ENCODE results near the gene RAB30.

Gene RAB30

GRCh38 chr11:82930229-82930628, 141.5 kb downstream of the RAB30 start:
- DNase-seq (ENCODE audit: extremely low read depth, low read depth), result no peak
- TF ChIP-seq CTCF (IDR thresholded peaks at IDR 0.05; ENCODE audit: low read depth, low read length), result no peak

GRCh38 chr11:82929121-82929520, 142.6 kb downstream of the RAB30 start:
- no peak for TF ChIP-seq CTCF (IDR thresholded peaks at IDR 0.05; ENCODE audit: low read depth, low read length)

GRCh38 chr11:82927264-82927880, 144.3 kb downstream of the RAB30 start:
- DNase-seq (ENCODE audit: extremely low read depth, low read depth), result peak; percentile 14
- TF ChIP-seq CTCF (IDR thresholded peaks at IDR 0.05; ENCODE audit: low read depth, low read length), result peak; percentile 79

More at GRCh38 chr11:82929121-82929520, 142.6 kb downstream of the RAB30 start:
- DNase-seq (ENCODE audit: extremely low read depth, low read depth), result no peak

- no peak for DNase-seq (ENCODE audit: extremely low read depth, low read depth)
- TF ChIP-seq CTCF (IDR thresholded peaks at IDR 0.05; ENCODE audit: low read depth, low read length), result no peak
Observed at GRCh38 chr11:82924522-82925224, 147.0 kb downstream of the RAB30 start.
